GM21526 (cell line): ENCODE data around the gene DNPH1.

Experiments used
- ATAC-seq: cut with Tn5 transposase; IDR thresholded peaks from one replicate; pipeline ENCODE4 v1.9.1; 2021; ENCODE audit warnings: moderate library complexity; ENCODE audit not compliant: unreplicated experiment, low FRiP score

DNPH1 gene

GRCh38 chr6:43186019-43186418, 43.3 kb downstream of the DNPH1 start:
- no peak for ATAC-seq

DNA sequence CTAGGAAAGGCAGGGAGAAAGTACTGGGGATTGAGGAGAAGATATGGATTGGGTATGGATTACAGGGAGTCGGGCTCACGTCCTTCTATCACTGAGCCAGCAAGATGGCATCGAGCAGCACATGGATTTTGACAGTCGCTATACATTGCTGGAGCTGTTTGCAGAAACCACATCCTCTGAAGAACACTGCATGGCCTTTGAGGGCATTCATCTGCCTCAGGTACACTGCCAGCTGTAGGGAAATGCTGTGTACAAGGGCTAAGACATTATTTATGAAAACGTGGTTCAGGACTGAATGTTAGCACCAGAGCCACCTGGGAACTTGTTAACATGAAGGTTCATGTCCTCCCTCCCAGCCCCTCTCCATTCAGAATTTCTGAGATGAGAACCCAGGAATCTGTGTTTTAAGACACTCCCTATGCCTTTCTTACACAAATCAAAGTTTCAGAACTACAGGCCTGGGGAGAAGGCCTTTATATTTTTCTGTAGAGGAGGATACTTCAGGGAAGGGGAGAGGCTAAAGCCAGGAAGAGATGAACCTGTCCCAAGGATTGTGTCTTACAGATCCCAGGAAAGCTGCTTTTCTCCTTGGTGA, 43.8 kb downstream of the DNPH1 start:
- no peak for ATAC-seq

GRCh38 chr6:43184268-43184985, 44.9 kb downstream of the DNPH1 start:
- ATAC-seq, result no peak

GRCh38 chr6:43183441-43183840, 45.8 kb downstream of the DNPH1 start:
- ATAC-seq, result no peak

DNA sequence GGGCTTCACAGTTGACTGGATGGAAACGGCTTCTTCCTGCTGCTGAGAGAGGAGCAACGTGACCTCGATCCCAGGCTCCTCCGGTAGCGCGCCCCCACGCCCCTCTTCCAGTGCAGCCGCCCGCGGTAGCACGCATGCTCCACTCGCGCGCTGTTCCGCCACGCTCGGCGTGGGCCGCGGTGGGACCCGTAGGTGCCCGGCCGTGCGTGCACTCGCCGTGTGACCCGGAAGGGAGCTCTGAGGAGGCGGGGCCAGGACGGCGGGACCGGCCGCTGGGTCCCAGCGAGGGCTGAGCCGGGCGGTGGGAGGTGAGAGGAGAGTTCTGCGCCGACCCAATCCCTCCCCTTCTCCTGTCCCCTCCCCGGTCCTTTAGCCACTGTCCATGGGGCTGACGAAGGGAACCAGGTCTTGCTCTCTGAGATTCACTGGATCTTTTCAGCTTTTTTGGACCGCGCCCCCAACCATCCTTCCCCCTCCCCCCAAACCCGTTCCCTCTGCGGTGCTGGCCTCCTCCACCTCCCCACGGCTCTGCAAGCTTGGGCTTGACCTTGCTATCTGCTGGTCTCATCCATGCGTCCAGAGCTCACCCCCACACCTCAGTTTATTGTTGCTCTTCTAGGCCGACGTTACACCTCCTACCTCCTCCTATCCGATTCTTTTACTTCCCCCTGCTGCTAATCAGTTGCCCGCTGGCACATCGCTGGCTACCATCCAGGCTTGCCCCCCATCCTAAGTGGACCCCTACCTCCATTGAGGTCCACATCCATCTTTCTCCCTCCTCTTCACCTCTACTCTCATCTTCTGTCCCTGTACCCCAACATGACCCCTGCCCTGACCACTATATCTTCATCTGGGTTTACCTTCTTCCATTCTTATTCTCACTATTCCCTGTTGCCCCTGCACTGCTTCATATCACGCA, 47.1 kb downstream of the DNPH1 start, which contains the start of gene CUL9:
Gene CUL9, plus strand, starts transcription at position 255 of the 919 bp plus-strand sequence. CDS start 2,115 bp downstream, outside the sequence.
- peak; percentile 85 for ATAC-seq

GRCh38 chr6:43181621-43181941, 47.7 kb downstream of the DNPH1 start:
- no peak for ATAC-seq

DNA sequence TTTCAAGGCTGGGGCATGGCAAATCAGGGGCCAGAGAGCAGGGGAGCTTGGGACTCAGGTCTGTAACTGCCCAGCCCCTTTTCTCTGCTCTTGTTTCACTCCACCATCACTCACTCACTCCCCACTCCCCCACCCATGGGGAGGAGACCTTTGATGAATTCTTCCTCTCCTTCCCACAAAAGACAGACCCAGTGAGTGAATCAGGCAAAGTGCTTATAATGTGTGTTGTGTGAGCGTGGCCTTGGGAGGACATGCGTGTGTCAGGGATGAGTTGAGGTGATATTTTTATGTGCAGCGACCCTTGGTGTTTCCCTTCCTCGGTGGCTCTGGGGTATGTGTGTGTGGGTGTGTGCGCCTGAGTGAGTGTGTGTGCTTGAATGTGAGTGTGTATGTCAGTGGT, 48.3 kb downstream of the DNPH1 start:
- ATAC-seq, result no peak

DNA sequence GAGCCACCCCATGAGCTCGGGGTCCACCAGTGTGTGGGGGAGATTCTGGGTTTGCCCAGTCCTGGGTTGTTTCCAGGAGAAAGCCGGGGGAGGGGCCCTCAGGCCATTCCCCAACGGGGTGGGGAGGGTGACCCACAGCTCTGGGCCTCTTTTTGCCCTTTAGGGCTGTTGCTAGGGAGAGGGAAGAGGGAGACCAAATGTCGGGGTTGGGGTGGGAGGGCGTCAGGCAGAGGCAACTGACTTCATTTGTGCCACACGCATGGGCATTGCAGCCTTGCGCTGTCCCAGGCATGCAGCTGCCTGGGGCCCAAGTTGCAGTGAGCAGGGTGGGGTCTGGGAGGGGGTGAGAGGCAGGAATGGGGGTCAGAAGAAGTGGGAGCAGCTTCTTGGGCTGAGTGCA, 49.2 kb downstream of the DNPH1 start:
- ATAC-seq, result no peak

DNA sequence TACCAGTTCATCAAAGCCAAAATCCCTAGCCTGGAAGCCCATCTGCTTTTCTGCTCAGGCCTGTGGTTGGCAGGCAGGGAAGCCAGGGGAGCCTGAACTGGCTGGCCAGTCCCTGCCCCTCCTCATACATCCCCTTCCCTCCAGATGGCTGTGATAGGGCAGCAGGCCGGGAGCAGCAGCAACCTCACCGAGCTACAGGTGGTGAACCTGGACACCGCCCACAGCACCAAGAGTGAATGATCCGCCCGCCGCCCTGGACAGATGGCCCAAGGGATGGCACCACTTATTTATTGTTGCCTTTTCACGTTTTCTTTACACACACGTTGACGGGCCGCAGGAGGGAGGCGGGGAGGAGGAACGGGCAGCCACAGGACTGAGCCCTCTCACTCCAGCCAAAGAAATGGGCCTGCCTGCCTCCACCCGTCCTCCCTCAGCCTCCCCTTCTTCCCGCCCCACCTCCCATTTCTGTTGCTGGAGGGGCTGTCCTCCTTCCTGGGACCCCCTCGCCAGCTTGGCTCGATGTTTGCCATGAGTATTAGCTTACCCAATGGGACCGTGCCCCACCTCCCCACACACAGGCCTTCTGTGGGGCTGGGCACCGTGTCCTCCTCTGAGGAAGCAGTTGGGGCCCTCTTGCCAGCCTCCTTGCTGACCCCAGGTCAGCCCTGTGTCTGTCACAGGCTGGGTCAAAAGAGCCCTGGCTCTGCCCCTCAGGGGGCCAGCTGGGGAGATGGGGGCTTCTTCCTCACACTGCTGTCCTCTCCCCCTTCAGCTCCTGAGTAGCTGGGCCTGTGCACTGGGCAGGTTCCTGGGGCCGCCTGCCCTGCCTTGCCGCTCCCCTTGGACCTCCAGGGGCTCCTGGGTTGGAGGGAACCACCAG, 50.1 kb downstream of the DNPH1 start:
- ATAC-seq, result no peak

- no peak for ATAC-seq
These were observed 51.1 kb downstream of the DNPH1 start for GRCh38 chr6:43178150-43178549.

DNA sequence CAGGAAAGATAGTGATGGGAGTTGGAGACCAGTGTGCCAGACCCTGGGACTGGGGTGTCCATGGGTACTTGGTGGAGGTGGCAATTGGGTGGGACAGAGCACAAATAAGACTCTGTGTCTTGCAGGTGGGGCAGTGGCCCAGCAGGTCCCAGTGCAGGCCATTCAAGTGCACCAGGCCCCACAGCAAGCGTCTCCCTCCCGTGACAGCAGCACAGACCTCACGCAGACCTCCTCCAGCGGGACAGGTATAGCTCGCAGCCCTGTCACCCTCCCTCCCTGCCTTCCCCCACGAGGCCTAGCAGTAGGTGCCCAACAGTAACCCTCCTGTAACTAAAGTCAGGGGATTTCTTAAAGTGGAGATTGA, 52.9 kb downstream of the DNPH1 start:
- ATAC-seq, result no peak

GRCh38 chr6:43175676-43176422, 53.4 kb downstream of the DNPH1 start:
- ATAC-seq, result no peak
